Brain microvascular endothelial cell (primary cell): ENCODE data around the gene OR4N2.
"Not testable (repeated sequence)": the region's sequence is repeated elsewhere in the genome, so short reads cannot be mapped to it uniquely, and the experiment has no call there.

ENCODE experiments used
- DNase-seq: peaks from one replicate; pipeline ENCODE4 v3.0.0-alpha.2; 2020
- H3K27ac ChIP-seq: fragments of 250-450 bp; sonication (Bioruptor Pico); 2 replicates; pipeline ENCODE4 v1.5.1; 2020; ENCODE audit warnings: mild to moderate bottlenecking, moderate library complexity
- H3K27me3 ChIP-seq: fragments of 250-450 bp; sonication (Bioruptor Pico); replicated peaks from 2 replicates; pipeline ENCODE4 v1.5.1; 2020; ENCODE audit warnings: mild to moderate bottlenecking
- H3K36me3 ChIP-seq: fragments of 250-450 bp; sonication (Bioruptor Pico); replicated peaks from 2 replicates; pipeline ENCODE4 v1.5.1; 2020; ENCODE audit warnings: mild to moderate bottlenecking
- H3K4me3 ChIP-seq: 2 replicates; pipeline ENCODE4 v1.5.1; 2011; ENCODE audit warnings: low read depth, mild to moderate bottlenecking, control low read depth, low read length, moderate library complexity
- in situ Hi-C: cut with HindIII; loops from 2 replicates; pipeline ENCODE4 v1.10.0; 2017; ENCODE audit warnings: low sequenced_read_pairs, low pct_ligation_motif_present
- TF ChIP-seq, protein P1 (sequence below): IDR thresholded peaks from 2 replicates; pipeline ENCODE4 v1.5.1; 2011; ENCODE audit warnings: low read depth, mild to moderate bottlenecking, moderate library complexity, low read length, control low read depth, inconsistent platforms; ENCODE audit errors: missing control alignments

The OR4N2 gene

DNA sequence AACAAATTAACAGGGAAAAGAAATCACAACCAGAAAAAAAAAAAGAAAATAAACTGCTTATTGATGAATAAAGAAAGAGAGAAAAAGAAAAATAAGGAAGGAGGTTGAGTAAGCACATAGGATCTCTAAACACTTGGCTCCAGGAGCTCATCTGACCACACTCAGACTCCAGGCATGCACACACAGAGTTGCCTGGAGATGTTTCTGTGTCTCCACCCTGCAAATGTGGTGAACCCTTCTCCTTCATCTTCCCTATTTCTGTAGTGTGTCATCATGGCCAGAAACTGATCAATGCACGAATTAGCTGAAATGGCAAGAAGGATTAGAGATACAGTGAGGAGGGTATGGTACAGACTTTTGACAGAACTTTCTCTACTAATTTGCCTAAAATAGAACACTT, 20.2 kb downstream of the OR4N2 start:
- in situ Hi-C loops = no loop called here
- H3K4me3 ChIP-seq = no peak overlapping the region
- H3K36me3 ChIP-seq = no peaks in the 10 kb centered on the region
- H3K27me3 ChIP-seq = no peaks in the 10 kb centered on the region
- DNase-seq = no peak
- H3K27ac ChIP-seq = no peak overlapping the region
- TF ChIP-seq, protein P1, sequence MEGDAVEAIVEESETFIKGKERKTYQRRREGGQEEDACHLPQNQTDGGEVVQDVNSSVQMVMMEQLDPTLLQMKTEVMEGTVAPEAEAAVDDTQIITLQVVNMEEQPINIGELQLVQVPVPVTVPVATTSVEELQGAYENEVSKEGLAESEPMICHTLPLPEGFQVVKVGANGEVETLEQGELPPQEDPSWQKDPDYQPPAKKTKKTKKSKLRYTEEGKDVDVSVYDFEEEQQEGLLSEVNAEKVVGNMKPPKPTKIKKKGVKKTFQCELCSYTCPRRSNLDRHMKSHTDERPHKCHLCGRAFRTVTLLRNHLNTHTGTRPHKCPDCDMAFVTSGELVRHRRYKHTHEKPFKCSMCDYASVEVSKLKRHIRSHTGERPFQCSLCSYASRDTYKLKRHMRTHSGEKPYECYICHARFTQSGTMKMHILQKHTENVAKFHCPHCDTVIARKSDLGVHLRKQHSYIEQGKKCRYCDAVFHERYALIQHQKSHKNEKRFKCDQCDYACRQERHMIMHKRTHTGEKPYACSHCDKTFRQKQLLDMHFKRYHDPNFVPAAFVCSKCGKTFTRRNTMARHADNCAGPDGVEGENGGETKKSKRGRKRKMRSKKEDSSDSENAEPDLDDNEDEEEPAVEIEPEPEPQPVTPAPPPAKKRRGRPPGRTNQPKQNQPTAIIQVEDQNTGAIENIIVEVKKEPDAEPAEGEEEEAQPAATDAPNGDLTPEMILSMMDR = no peak

DNA sequence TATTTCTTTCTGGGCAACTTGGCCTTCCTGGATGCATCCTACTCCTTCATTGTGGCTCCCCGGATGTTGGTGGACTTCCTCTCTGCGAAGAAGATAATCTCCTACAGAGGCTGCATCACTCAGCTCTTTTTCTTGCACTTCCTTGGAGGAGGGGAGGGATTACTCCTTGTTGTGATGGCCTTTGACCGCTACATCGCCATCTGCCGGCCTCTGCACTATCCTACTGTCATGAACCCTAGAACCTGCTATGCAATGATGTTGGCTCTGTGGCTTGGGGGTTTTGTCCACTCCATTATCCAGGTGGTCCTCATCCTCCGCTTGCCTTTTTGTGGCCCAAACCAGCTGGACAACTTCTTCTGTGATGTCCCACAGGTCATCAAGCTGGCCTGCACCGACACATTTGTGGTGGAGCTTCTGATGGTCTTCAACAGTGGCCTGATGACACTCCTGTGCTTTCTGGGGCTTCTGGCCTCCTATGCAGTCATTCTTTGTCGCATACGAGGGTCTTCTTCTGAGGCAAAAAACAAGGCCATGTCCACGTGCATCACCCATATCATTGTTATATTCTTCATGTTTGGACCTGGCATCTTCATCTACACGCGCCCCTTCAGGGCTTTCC, 24.2 kb downstream of the OR4N2 start:
- in situ Hi-C loops, H3K27me3 ChIP-seq: not testable (repeated sequence)

DNA sequence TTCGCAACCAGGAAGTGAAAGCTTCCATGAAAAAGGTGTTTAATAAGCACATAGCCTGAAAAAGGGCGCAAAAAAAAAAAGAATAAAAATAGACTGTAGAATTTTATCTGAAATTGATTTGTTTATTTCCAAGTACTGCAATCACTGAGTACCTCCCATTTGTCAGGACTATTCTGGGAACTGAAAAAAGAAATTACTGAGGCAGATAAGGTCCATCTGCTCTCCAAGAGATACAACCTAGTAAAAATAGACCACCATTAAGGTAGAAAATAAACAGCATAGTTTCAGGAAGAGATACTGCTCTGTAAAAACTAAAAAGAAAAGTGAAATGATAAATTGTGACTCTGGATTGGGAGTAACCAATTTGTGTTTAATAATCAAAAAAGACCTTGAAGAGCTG, 24.7 kb downstream of the OR4N2 start:
- no peak for DNase-seq
- TF ChIP-seq, protein P1 = no peak
- Histone ChIP-seq H3K27ac (no peak overlapping the region), H3K4me3 (no peak overlapping the region), H3K36me3 (no peaks in the 10 kb centered on the region), H3K27me3 (no peaks in the 10 kb centered on the region)
- in situ Hi-C loops = no loop called here

More for the DNA sequence above, 24.2 kb downstream of the OR4N2 start:
- not testable (repeated sequence) for H3K27ac ChIP-seq, H3K36me3 ChIP-seq, H3K4me3 ChIP-seq, DNase-seq

DNA sequence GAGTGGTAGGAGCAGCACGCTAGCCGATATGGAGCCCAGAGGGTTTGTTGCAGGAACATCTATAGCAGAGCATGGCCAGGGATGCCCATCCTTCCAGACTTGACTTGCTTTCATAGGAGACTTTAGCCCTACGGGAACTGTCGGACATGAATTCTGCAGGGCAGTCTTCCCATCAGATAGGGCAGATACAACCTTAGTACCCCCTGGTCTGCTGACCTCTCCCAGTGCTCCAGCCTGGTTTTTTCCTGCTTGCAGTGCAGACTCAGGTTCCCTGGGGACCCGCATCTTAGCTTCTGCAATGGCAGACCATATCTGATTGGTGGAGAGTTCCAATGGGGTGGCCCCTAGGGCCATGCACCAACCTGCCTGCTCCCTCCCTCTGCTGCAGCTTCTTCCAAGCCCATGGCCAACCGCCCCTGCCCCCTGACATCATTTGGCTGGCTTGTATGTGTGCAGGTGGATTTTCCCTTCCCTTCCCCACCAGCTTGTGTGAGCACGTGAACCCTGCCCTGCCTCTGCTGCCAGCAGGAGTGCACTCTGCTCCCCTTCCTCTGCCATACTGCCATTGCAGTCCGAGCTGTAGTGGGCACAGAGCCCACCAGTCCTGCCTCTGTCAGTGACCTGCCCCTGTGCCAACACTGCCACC, 30.8 kb downstream of the OR4N2 start:
- DNase-seq, H3K36me3 ChIP-seq, in situ Hi-C loops: not testable (repeated sequence)

DNA sequence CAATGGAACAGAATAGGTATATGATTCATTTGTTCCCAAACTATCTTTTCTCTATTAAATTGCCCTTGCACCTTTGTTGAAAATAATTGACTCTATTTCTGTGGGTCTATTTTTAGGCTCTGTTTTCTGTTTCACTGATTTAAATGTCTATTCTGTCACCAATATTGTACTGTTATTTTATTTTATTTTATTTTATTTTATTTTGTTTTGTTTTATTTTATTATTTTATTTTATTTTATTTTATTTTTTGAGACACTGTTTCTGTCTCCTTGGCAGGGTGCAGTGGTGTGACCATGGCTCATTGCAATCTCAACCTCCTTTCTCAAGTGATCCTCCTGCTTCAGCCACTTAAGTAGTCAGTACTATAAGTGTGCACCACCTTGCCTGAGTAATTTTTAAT, 34.9 kb downstream of the OR4N2 start:
- DNase-seq = no peak
- Histone ChIP-seq H3K36me3 (no peaks in the 10 kb centered on the region), H3K4me3 (no peak overlapping the region), H3K27me3 (no peaks in the 10 kb centered on the region), H3K27ac (no peak overlapping the region)
- in situ Hi-C loops = no loop called here
- TF ChIP-seq, protein P1 = no peak

More for the DNA sequence above, 30.8 kb downstream of the OR4N2 start:
- H3K27ac ChIP-seq, H3K27me3 ChIP-seq, H3K4me3 ChIP-seq: not testable (repeated sequence)

DNA sequence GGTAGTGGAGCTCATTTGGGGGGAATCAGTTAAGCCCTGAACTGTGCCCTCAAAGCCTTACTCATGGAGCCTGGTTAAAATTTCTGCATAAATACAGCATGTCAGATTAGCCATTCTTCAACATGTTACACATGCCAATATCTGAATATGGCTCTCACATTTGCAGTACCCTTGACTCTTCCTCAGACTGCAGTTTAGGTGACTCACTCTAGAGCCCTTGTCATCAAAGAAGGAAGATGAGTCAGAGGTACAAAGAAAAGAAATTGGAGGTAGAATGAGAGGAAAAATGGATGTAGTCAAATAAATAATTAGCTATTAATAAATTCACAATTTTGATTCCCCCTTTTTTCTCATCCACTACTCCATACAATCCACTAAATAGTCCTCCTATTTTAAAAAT, 47.8 kb downstream of the OR4N2 start:
- H3K36me3 ChIP-seq = no peaks in the 10 kb centered on the region
- TF ChIP-seq, protein P1 = no peak
- in situ Hi-C loops = no loop called here
- no peak overlapping the region for H3K4me3 ChIP-seq
- H3K27ac ChIP-seq = no peak overlapping the region
- DNase-seq = no peak
- no peaks in the 10 kb centered on the region for H3K27me3 ChIP-seq

DNA sequence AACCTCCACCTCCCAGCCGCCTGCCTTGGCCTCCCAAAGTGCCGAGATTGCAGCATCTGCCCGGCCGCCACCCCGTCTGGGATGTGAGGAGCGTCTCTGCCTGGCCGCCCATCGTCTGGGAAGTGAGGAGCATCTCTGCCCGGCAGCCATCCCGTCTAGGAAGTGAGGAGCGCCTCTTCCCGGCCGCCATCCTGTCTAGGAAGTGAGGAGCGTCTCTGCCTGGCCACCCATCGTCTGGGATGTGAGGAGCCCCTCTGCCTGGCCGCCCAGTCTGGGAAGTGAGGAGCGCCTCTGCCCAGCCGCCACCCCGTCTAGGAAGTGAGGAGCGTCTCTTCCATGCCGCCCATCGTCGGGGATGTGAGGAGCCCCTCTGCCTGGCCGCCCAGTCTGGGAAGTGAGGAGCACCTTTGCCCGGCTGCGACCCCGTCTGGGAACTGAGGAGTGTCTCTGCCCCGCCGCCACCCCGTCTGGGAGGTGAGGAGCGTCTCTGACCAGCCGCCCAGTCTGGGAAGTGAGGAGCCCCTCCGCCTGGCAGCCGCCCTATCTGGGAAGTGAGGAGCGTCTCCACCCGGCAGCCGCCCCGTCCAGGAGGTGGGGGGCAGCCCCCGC, 62.6 kb downstream of the OR4N2 start:
- H3K4me3 ChIP-seq, H3K27me3 ChIP-seq, H3K36me3 ChIP-seq, in situ Hi-C loops, DNase-seq, H3K27ac ChIP-seq: not testable (repeated sequence)
